Measurements from ENCODE around the gene PLB1.
"Not testable (repeated sequence)": the region's sequence is repeated elsewhere in the genome, so short reads cannot be mapped to it uniquely, and the experiment has no call there.

The PLB1 gene

GRCh38 chr2:28465148-28465885 lies 30.5 kb upstream of the PLB1 start:
- no peak for DNase-seq

DNA sequence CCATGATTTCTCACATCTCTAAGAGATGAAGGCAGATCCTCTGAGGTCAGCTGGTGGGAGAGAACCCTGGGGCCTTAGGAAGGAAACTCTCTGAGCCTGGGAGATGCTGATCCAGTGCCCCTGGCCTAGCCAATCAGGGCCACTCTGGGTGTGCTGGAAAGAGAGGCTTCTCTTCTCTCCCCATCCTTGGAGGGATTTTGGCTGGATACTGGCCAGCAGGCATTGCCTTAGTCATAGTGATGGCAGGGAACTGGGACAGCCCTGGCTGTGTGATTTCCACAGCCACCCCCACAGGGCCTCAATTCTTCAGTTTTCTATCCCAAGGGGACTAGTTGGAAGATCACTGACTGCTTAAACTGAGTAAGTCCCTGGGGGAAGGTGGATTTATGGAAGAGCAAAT lies 26.6 kb upstream of the PLB1 start:
- no peak for DNase-seq

DNA sequence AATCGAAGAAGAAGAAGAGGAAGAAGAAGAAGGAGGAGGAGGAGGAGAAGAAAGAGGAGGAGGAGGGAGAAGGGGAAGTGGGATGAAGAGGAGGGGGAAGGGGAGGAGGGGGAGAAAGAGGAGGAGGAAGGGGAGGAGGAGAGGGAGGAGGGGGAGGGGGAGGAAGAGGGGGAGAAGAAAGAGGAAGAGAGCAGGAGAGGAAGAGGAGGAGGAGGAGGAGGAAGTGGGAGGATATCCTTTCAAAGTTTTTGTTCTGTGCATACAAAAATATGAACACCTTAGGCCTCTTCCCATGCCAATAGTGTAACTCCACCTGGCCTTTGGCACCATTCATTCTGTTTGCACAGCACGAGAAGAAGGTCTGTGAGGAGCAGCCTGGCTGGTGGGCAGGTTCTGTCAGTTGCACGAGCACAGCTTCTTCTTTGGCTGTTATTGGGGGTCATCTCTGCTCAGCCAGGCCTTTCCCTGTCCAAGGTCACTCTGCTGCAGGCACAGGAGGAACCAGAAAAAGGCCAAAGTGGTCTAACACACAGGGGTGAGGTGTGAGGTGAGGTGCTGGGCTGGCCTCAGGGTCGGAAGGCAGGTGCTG lies 25.8 kb upstream of the PLB1 start:
- DNase-seq: no peak

- no peak for DNase-seq
Observed at GRCh38 chr2:28470759-28471158, 25.1 kb upstream of the PLB1 start.

- no peak for DNase-seq
Observed at GRCh38 chr2:28471214-28471613, 24.6 kb upstream of the PLB1 start.

- DNase-seq: no peak
Observed at GRCh38 chr2:28471701-28472236, 24.1 kb upstream of the PLB1 start.

- DNase-seq: not testable (repeated sequence)
Observed at GRCh38 chr2:28472641-28473040, 23.2 kb upstream of the PLB1 start.

GRCh38 chr2:28475088-28475595 lies 20.7 kb upstream of the PLB1 start:
- no peak for DNase-seq

DNA sequence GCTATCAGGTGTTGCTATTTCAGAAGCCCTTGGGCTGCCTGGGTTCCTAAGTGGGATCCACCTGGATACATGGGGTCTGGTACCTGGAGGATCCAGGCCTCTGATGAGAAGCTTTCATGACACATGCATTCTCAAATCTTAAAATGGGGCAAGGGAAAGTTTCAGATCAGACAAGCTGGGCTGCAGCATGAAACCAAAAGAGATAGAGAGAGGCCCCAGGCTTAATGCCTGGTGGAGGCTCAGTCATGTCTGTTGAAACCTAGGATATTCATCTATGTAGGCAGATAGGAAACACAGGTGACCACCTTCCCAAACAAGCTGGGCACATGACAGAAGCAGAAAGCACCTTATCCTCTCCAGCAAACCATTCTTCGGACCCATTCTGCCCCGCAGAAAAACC lies 18.8 kb upstream of the PLB1 start:
- no peak for DNase-seq

GRCh38 chr2:28477645-28478044 lies 18.2 kb upstream of the PLB1 start:
- DNase-seq: no peak

- DNase-seq: no peak
Observed at GRCh38 chr2:28480403-28481049, 15.3 kb upstream of the PLB1 start.

GRCh38 chr2:28481905-28482304 lies 14.0 kb upstream of the PLB1 start:
- no peak for DNase-seq

- DNase-seq: no peak
Observed at GRCh38 chr2:28484835-28485234, 11.0 kb upstream of the PLB1 start.

DNA sequence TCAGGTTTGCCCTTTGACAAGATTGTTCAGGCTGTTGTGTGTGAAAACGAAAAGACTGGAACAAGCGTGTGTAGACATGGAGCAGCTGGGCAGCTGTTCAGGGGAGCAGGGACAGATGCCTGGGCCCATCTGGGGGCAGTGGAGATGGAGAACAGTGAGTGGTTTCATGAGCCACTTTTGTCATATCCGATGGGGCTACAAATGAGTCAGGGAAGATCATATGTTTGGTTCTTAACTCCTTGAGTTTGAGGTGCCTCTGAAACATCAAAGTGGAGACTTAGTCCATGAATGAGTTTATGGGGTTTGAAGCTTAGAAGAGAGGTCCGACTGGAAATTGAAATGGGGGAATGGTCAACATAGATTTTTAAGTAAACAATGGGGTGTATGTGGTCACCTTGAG lies 9.3 kb upstream of the PLB1 start:
- DNase-seq: no peak

DNA sequence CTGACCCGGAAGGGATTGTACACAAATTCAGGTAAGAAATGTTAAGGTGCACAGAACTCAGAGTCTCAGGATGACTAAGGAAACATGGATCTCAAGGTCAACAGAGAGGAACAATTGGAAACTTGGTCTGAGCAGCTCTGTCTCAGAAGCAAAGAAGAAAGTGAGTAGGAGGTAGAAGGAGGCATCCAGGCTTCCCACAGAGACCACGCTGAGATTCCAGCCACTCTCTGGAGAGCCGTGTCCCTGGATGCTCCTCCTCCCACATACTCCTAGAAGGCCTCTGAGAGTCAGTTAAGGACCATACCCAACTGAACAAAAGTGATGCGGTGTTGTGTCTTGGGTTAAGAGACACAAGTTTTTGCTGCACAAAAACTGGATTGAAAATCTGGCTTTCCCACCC lies 8.6 kb upstream of the PLB1 start:
- no peak for DNase-seq

DNA sequence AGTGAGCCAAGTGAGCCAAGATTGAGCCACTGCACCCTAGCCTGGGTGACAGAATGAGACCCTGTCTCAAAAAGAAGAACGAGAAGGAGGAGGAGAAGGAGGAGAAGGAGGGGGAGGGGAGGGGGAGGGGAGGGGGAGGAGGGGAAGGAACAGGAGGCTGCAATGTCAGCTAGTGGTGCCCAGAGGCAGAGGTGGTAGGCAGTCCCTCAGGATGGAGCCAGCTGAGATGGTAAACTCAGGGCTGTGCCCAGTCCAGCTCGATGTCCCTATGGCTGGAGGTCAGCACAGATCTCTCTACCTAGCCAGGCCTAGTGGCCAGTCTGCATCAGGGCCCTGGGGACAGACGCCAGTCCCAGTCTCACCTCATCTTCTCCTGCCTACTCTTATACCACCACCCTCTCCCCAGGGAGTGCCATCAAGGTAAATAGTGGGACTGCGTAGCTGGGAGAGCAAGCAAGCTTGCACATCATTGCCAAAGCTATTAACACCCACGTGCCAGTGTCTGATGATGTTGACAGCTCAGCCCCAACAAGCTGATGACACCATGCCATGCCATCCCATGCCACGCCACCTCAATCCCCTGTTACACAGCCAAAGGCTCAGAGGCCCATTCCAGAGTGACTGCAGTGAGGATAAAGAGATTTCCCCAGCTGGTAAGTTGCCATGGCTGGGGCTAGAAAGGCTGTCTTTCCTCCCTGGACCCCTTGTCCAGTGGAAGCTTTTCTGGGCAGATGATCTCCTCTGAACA lies 7.6 kb upstream of the PLB1 start:
- DNase-seq: no peak

GRCh38 chr2:28488858-28489575 lies 6.8 kb upstream of the PLB1 start:
- DNase-seq: no peak

GRCh38 chr2:28490558-28490957 lies 5.3 kb upstream of the PLB1 start:
- no peak for DNase-seq

DNA sequence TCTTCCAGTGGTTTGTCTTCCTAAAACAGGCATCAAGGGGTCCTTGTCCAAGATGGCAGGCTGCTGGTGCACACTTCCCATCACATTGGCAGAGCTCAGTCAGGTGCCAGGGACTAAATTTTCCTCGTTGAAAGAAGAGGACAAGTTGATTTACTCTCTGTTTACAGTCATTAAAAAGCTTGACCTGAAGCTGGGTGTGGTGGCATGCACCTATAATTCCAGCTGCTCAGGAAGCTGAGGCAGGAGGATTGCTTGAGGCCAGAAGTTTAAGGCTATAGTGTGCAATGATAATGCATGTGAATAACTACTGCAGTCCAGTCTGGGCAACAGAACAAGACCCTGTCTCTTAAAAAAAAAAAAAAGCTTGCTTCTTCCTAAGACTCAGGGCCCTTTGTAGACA lies 3.6 kb upstream of the PLB1 start:
- DNase-seq: no peak

DNA sequence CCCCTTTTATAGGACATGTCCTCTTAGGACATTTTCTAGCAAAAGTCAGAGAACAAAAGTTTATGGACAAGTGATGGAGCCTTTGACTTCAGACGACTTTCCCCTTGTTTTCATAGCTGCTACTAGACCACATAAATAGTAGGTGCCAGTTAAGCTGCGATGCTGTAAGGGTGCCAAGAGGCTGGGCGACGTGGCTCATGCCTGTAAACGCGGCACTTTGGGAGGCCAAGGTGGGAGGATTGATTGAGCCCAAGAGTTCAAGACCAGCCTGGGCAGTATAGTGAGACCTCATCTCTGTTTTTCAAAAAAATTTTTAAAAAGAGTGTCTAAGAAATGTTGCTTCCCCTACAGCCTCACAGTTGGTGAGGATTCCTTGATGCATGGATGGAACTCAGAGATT lies 2.2 kb upstream of the PLB1 start:
- no peak for DNase-seq

GRCh38 chr2:28496781-28497180 lies 921 bp downstream of the PLB1 start:
- no peak for DNase-seq

- DNase-seq: no peak
Observed at GRCh38 chr2:28497206-28497605, 1.3 kb downstream of the PLB1 start.

DNA sequence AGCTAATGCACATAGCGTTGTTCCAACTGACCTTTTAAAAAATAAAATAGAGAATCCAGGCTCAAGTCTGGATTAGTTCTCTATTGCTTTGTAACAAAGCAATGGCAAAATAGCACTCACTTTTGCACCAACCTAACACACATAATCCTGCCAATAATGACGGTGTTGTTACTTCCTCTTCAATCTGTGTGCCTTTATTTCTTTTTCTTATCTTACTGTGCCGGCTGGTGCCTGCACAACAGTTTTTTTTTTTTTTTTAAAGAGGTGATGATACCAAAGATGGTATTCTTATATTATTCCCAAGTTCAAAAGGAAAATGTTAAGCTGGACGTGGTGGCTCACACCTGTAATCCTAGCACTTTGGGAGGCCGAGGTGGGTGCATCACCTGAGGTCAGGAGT lies 3.4 kb downstream of the PLB1 start:
- DNase-seq: no peak

All from NCI-H1417 treated with DMSO at 0.1 percent for 48 hours (cell line).